Measurements from ENCODE around the gene YDJC.
"Not testable (repeated sequence)": the region's sequence is repeated elsewhere in the genome, so short reads cannot be mapped to it uniquely, and the experiment has no call there.

The YDJC gene

DNA sequence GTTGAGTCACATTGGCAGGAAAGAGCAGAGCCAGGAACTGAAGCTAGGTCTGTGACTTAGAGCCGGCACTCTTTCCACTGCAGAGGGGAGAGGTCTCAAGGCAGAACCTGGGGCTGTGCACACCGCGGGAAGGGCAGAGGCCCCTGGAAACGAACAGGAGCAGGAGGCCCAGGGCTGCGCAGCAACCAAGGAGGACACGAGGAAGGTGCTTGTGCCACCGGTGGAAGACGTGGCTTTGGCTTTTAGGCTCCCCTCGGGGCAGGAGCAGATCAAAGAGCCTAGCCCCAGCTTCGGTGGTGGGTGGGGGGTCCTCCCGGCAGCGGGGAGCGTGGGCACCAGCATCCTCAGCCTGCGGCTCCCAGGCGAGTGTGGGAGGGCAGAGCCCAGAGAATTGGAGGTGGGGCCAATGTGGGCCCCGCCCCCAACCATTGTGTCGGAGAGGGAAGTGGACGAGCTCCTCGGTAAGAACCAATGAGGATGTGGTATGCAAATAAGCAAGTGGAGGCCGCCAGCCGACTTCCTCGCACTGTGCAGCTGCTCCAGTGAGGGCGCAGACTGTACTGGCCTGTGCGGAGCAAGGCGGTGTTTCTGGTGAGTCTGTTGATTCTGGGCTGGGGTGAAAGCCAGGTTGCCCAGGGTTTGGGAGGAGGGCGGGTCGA, 2.5 kb upstream of the YDJC start, which contains the start of gene CCDC116:
Gene CCDC116, plus strand, starts transcription at position 524 of the 659 bp plus-strand sequence. CDS start 422 bp downstream, outside the sequence.
- DNase-seq (ENCODE audit: low read depth): peak; percentile 36

DNA sequence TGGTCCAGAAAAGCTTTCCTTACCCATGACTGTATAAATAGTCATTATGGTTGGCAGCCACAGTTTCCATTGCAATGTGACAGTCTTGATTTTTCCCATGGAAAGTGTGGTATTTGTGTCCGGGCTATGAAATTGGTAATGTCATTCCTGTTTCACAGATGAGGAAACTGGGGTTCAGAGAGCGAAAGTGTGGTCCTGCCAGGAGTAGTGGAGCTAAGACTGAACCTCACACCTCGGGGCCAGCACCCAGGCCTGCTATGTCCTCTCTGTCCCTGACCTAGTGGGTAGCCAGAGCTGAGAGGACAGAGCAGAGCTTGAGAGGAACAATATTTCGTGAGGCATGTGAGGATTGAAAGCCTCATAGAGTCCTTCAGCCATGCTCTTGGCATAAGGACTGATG, 1.2 kb upstream of the YDJC start:
- DNase-seq (ENCODE audit: low read depth): no peak

DNA sequence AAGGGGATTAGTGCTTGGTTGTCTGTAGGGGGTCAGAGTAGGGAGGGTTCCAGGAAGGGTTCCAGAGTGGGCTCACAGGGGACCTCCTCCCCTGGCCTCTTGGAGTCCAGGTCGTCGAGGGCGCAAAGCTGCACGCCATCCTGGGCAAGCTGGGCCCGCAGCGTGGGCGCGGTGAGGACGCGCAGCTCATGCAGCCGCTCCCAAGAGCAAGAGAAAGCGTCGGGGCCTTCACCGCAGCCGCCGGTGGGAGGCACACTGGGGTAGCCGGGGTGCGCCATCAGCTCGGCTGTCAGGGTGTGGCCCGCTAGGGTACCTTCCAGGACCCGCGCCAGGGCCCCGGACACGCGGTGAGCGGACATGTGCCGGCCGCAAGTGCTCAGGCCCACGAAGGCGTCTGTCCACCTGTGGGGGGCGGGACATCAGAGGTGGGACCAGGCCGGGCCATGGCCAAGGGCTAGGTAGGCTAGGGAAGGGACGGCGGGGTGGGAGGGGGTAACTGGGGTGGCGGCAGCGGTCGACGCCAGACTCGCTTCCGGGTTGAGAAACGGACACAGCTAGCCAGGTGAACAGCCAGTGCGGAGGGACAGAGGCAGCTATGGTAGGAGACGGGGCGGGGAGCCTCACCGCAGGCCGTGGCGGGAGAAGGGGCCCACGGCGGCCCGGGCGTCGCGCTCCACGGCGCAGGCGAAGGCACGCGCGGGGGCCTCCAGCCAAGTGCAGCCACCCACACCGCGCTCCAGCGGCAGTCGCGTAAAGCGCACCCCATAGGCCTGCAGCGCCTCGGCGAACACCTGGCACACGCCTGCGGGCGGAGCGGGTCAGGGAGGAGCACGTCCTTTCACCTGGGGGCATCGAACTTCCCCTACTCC, 1.2 kb downstream of the YDJC start:
- no peak for DNase-seq (ENCODE audit: low read depth)

DNA sequence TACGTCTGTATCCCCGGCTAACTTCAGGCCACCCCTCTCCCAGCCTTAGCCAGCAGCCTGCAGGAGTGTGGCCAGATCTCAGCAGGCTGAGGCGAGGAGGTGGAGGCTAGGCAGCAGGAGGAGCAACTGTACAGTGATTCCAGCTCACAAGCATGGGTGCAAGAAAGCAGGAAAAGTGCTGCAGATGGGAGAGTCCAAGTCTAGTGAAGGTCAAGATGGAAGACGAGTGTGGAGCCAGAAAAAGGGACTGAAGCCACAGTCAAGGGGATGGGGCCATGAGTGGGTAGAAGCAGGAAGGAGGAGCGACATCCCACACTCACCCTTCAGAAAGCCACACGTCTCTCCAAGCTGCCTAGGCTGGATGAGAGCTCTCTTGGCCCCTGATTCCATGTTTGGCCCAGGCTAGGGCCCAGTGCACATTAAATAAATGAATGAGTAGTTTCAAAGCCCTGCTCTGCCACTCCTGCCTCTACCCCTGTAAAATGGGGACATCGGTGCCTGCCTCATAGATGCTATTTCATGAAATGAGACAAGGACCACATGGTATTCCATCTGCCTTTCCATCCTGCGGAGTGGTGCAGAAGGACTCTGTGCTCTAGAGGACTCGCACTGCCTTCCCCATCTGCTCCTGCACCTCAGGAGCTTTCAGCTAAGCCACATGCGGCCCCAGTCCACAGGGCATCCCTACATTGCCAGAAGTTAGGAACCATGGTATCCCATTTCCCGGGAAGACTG, 2.9 kb downstream of the YDJC start:
- DNase-seq (ENCODE audit: low read depth): no peak

DNA sequence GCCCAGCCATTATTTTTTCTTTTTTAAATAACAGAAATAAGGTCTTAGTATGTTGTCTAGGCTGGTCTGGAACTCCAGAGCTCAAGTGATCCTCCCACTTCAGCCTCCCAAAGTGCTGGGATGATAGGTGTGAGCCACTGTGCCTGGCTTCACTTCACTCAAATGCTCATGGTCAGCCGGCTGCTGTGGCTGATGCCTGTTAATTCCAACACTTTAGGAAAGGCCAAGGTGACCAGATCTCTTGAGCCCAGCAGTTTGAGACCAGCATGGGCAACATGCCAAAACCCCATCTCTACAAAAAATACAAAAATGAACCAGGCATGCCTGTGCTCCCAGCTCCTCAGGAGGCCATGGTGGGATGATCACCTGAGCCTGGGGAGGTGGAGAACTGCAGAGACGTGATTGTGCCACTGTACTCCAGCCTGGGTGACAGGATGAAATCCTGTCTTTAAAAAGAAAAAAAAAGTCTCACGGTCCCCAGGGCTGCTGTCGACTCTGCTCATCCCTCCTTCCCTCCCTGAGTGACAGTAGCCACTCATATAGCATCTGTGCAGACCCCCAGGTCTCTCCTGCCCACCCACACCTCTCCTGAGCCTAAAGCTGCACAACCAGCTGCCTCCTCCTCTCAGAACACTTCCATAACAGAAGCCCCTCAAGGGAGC, 3.6 kb downstream of the YDJC start:
- DNase-seq (ENCODE audit: low read depth): no peak

DNA sequence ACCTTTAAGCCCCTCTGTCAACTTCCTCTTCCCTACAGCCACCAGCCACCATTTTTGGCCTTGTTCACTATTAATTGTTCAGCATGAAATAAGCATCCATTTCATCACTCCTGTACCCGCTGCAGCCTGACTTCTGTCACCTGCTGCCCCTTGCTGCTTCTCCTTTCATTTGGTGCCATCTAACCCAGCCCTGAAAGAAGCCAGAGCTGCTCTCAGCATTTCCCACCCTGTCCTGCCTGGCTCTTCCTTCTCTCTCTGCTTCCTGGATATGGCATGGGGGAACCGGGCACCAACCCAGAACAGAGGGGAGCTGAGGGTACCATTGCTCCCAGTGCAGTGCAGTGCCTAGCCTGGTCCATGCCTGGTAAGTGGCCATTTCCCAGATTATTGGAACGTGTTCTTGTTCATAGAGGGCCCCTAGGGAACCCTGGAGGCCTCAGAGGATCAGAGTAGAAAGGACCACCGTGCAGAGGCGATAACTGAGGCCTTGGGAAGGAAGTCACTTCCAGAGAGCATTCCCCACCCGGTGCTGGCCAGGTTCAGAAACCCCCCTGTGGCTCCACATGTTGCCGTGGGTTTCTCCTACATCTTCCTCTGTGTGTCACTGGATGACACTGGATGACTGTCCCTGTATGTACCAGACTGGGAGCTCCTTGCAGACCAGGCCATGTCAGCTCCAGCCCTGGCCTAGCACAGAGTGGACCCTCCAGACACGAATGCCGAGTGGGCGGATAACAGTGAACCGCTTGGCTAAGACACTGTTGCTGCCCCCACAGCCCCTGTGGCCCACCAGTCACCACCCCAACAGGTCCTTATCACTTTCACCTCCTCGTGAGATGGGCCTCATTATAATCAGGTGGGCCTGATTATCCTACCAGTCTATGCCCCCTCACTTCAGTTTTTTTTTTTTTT, 4.7 kb downstream of the YDJC start:
- DNase-seq (ENCODE audit: low read depth): no peak

DNA sequence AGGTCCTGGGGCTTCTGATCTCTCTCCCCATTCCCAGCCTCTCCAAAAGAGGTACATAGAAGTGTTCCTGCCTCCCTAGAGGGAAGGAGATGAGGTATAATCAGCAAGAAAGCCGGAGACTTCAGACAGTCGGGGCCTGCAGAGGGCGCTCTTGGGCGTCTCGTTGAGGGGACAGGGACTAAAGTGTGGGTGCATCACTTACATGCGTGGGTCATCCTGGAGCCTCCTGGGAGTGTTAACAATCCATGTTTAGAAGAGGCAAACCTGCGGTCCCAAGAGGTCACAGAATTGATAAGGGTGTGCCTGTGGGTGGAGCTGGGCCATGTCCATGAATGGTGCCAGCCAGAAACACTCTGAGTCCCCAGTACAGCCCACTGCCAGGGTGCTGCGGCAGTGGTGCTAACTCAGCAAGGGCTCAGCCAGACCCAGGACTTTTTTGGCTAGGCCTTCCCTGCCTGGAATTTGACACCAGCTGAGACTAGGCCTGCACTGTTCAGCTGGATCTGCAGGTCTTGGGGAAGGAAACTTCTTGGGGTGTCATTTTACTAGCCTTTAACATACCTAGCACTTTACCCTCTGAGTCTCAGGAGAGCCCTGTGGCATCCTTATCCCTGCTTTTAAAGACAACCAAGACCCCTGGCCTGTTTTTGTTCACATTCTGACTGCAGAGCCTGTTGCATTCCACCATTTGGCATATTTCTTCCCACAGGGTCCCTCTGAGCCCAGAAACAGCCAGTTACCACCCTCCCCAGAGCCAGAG, 5.5 kb downstream of the YDJC start:
- DNase-seq (ENCODE audit: low read depth): no peak

DNA sequence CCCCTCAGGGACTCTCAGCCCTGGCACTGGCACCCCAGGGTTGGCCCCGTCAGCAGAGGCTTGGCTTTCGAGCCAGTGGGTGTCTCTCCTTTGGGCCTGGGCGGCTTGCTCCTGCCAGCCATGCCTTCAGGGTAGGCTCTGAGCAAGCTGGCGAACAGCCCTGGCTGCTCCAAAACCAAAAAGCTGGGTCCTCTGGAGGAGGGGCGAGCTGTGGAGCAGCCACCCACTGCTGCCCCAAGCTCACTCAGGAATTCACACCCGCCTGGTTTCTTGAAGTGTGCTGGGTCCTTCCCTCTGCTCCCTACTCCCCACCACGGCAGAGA, 6.2 kb downstream of the YDJC start:
- DNase-seq (ENCODE audit: low read depth): no peak

DNA sequence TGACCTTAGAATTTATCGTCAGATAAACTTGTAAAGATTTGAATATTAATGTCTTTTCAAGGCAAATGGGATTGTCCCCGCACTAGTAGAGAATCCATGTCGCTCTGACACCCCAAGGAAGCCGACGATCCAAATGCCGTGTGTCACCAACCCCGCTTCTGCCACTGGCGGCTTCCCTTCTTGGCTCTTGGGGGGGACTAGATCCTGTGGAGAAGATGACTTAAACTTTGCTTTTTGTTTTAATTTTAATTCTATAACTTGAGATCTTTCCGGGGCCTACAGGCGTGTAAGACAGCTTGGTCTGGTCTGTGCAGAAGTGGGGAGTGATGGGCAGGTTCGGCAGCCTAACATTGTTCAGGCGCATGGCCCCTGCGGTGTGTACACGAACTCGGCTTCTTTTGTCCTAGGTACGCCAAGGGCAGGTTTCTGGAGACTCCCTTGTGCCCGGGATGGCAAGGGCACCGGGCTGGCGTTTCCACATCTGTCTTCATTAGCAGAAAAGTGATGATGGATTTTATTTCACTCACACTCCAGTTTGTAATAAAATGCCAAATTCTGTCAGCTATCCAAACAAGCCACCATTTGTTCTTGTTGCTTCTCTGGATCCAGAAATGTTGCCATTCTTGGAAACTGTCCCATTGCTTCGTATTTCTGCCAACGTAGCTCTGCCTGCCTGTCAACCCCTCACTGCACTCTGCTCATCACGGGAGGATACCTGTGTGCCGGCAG, 6.7 kb downstream of the YDJC start:
- no peak for DNase-seq (ENCODE audit: low read depth)

DNA sequence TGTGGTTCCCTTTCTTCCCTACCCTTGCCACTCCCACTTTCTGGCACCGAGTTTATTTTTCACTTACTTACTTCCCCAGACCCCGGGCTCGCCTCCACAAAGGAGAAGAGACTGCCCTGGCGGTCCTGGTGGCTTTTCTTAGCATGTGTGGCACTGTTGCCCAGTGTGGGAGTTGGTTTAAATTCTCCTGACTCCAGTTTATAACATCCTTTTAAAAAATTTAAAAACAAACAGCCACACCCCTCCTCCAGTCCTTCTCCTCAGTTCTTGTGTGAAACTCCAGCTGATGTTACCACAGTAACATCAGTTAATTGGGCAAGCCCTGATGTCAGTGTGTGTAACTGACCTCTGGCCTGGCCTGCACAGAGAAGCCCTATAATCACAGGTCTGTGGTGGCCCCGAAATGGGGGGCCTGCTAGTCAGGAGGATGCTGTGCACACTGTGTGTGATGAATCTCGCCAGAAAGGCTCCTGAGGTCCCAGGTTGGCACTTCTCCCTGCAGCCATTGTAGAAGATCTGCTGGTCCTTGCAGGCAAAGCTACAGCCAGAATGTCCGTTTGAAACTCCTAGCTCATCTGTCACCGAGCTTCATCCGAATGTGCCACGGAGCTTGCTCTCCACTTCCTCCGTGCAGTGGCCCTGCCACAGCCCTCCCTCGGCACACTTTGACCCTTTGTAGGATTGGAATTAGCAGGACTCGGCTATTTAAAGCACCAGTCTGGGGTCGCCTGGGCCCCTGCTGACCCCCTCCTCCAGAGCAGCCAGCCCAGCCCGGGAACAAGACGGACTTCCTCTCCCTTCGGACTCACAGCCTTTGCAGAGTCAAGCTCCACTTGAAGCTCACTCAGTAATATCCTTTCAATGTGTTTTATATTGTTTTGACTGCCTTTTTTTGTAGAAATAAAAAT, 7.6 kb downstream of the YDJC start:
- no peak for DNase-seq (ENCODE audit: low read depth)

DNA sequence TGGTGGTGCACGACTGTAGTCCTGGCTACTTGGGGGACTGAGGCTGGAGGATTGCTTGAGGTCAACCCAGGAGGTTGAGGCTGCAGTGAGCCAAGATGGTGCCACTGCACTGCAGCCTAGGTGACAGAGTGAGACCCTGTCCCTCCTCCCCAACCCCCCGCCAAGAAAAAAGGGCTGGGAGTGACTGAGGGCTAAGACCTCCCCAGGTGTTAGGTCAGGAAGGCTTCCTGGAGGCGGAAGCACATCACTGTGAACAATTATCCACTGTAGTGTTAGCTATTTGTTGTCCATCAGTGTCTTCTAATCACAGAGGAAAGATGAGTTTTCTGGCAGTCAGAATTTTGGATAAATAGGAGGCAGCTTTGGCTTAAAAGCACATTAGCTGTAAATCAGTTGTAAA, 8.8 kb downstream of the YDJC start:
- no peak for DNase-seq (ENCODE audit: low read depth)

DNA sequence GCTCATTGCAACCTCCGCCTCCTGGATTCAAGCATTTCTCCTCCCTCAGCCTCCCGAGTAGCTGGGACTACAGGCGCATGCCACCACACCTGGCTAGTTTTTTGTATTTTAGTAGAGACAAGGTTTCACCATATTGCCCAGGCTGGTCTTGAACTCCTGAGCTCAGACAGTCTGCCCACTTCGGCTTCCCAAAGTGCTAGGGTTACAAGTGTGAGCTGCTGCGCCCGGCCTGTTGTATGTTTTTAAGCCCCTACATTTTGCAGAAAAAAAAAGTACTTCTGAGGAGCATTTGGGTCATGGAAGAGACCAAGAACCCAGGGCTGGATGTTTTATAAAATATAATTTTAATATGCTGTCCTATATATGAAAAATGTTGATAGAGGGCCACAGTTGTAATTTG, 12.5 kb downstream of the YDJC start:
- not testable (repeated sequence) for DNase-seq (ENCODE audit: low read depth)

DNA sequence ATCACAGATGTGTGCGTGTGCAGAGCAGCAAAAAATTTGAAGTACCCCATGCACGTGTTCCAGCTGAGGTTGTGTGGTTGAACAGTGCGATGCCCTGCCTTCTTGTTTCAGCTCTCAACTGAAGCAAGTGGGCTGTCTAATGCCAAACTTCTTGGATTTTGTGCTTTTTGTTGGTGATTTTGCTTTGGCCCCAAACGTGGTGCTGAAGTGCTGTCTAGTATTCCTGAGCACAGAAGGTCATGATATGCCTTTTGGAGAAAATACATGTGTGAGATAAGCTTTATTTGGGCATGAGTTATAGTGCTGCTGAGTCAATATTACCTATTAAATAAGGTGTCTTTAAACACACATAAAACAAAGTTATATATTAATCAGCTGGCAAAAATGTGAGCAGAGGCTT, 14.1 kb downstream of the YDJC start:
- no peak for DNase-seq (ENCODE audit: low read depth)

DNA sequence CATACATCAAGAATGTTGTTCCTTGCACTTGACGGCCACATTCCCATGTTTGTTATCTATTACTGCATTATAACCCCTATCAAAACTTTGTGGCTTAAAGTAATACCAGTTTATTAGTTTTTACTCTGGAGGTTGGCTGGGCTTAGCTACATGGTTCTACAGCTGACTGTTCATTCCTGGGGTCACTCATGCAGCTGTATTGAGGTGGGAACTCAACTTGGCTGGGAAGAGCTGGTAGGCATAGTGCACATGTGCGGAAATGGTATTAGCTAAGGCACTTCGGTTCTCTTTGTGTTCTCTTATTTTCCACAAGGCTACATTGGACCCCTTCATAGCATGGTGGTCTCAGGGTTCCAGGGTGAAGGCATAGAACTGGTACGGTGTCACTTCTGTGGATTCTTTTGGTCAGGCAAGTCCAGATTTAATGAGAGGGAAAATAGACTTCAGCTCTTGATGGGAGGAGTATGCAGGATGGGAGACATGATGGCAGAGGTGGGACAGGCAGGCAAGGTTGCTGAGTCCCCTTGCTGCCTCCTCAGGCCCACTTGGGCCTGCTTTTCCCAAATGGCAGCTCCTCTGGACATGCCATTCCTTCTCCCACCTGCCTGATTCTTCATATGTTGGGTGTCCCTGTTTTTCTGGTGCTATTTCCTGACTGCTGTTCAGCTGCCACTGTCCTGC, 16.1 kb downstream of the YDJC start:
- DNase-seq (ENCODE audit: low read depth): no peak

DNA sequence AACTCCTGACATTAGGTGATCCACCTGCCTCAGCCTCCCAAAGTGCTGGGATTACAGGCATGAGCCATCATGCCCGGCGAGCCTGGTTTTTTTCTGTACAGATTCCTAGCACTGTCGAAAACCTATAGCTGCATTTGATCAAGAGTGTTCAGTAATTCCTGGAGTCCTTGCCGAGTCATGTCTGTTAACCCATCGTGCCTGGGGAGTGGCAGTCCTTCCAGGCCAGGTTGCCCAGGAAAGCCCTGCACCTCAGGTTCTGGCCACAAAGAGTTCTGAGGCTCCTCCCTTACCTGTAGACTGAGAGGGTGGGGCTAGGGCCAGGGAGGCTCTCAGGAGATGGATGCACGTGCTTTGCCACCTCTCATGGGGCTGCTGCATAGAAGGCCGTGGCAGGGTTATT, 17.0 kb downstream of the YDJC start:
- no peak for DNase-seq (ENCODE audit: low read depth)

DNA sequence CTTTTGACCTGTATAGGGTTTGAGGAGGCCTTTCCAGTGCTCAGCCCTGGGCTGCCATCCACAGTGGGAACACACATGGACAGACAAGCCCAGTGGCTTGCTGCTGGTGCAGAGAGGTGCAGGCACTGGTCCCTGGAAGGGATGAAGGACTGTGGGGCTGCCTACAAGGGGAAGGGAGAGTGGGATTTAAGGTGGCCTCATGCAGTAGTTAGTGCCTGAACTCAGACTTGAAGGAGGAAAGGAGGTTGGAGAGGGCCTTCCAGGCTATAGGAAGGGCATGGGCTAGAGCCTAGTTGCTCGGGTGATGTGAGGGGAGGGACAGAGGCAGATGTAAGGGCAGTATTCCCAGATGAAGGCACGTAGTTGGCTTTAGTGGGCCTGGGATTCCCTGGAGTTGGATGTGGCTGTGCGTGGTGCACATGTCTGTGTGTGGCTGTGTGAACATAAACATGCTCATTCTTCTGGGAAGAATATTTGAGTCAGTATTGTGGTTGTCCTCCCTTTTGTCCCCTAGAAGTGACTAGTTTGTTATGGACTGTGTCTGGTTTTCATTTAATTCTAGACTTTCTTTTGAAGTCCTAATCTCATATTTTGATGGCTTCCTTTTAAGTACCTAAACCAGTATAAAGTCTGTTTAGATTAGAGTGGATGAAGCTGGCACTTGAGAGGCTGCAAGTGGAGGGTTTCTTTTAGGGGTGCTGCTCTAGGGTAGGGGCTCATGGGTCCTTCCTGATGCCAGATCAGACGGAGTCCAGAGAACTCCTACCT, 18.4 kb downstream of the YDJC start:
- DNase-seq (ENCODE audit: low read depth): no peak

DNA sequence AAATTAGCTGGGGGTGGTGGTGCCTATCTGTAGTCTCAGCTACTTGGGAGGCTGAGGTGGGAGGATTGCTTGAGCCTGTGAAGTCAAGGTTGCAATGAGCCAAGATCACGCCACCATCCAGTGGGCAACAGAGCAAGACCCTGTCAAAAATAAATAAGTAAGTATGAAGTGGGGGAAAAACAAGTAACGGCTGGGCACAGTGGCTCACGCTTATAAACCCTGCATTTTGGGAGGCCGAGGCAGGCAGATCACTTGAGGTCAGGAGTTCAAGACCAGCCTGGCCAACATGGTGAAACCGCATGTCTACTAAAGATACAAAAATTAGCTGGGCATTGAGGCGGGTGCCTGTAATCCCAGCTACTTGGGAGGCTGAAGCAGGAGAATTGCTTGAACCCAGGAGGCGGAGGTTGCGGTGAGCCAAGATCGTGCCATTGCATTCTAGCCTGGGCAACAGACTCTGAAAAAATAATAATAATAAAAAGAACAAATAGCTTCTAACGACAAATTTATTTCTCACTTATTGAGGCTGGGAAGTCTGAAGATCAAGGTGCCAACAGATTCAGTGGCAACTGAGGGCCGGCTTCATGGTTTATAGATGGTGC, 20.2 kb downstream of the YDJC start:
- not testable (repeated sequence) for DNase-seq (ENCODE audit: low read depth)

Data from stimulated activated CD8-positive, alpha-beta memory T cell treated with anti-CD3 and anti-CD28 coated beads, Interleukin-12 subunit alpha, Interleukin-12 subunit beta, amount 100 ng/mL, for 4 hours (primary cell).